Stimulated activated CD8-positive, alpha-beta memory T cell treated with anti-CD3 and anti-CD28 coated beads, Interleukin-7, amount 100 ng/mL, for 4 hours (primary cell): ENCODE data around the gene ZMIZ1.

Experiments
- DNase-seq, 2 donors: peaks; one replicate each; pipeline ENCODE4 v3.0.0-alpha.2; 2020; ENCODE audit warnings: low read depth in 2 of 2

ZMIZ1 gene, protein sequence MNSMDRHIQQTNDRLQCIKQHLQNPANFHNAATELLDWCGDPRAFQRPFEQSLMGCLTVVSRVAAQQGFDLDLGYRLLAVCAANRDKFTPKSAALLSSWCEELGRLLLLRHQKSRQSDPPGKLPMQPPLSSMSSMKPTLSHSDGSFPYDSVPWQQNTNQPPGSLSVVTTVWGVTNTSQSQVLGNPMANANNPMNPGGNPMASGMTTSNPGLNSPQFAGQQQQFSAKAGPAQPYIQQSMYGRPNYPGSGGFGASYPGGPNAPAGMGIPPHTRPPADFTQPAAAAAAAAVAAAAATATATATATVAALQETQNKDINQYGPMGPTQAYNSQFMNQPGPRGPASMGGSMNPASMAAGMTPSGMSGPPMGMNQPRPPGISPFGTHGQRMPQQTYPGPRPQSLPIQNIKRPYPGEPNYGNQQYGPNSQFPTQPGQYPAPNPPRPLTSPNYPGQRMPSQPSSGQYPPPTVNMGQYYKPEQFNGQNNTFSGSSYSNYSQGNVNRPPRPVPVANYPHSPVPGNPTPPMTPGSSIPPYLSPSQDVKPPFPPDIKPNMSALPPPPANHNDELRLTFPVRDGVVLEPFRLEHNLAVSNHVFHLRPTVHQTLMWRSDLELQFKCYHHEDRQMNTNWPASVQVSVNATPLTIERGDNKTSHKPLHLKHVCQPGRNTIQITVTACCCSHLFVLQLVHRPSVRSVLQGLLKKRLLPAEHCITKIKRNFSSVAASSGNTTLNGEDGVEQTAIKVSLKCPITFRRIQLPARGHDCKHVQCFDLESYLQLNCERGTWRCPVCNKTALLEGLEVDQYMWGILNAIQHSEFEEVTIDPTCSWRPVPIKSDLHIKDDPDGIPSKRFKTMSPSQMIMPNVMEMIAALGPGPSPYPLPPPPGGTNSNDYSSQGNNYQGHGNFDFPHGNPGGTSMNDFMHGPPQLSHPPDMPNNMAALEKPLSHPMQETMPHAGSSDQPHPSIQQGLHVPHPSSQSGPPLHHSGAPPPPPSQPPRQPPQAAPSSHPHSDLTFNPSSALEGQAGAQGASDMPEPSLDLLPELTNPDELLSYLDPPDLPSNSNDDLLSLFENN

DNA sequence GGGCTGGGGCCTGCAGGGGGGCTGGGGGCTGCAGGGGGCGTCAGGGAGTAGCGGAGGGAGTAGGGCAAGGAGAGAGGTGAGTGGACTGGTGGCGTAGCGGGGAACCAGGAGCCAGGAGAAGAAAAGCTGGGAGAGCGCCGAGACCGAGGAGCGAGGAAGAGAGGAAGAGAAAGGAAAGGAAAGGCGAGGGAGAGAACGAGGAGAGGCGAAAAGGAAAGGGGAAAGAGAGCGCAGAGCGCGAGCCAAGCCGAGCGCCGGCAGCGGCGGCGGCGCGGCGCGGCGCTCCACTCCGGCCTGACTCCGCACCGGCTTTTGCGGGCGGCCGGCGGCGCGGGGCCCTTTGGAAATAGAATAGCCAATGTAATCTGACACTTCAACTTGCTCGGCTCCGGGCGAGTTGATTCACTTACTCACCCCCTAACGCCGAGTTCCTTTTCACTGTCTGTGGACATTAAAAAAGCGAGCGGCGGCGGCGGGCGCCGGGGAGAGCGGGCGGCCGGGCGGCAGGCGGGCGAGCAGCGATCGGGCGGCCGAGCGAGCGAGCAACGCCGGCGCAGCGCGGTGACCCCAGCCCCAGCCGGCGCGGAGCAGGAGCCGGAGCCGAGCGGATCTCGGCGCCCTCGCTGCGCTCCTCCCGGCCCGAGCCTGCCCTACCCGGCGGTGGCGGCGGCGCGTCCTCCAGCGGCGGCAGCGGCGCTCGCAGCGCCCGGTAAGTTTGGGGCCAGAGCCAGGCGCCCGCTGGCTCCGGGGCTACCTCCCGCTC, at the start of gene ZMIZ1:
TSS of gene ZMIZ1 (plus strand) at position 405 of the 763 bp plus-strand sequence. CDS start 132,667 bp downstream, outside the sequence.
- peak; percentile 65 to 70 for DNase-seq

DNA sequence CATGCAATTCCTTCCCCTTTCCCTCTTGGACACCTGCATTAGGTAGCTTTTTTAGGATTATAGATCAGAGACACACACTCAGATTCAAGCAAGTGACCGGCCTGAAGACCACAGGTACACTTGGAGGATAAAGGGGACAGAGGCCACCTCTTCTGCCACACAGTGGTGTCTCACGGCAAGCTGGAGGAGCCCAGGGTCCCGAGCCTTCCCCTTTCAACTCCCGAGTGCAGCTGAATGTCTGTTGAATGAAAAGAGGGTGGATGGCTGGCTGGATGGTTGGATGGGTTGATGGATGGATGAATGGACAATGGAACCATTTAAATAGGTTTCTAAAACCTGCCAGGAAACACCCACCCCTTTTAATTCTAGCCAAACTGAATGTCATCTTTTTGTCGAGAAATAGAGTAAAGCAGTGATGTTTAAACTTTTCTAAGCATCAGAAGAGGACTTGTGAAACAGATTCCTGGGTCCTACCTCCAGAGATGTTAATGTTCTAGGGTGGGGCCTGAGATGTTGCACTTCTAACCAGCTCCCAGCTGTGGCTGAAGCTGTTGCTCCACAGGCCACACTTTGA, 49.2 kb upstream of the ZMIZ1 start:
- DNase-seq = no peak

DNA sequence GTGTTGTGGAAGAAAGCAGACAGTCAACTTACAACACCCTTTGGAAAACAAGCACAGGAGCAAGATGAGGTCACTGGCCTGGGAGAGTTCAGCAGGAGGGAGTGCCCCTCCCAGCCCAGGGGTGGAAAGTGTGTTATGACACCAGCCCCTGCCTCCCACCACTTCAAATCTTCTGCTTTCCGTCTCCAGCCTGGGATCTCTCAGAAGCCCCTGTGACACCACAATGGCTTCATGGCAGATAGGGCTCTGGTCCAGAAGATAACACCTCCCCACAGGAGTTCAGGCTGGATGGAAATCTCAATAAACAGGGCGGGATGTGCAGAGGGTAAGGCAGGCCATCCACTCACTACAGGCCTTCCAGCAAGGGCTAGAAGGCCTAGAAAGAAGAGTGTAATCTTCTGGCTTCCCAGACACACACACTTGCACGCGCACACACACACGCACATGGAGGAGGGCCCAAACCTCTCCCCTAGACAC, 48.7 kb upstream of the ZMIZ1 start:
- no peak for DNase-seq

DNA sequence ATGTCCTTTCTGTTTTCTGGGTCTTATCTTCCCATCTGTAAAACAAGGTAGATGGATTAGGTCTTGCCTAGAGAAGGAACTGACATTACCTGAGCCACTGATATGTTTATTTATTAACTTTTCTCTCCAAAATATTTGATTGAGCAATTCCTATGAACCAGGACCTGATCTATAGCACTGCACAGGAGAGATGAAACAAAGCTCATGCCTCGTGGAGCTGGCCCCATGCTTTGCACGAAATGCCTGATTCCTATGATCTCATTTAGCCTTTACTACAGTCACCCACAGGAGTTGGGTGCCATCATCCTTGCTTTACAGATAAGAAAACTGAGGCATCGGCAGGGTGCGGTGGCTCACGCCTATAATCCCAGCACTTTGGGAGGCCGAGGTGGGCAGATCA, 48.2 kb upstream of the ZMIZ1 start:
- no peak for DNase-seq

DNA sequence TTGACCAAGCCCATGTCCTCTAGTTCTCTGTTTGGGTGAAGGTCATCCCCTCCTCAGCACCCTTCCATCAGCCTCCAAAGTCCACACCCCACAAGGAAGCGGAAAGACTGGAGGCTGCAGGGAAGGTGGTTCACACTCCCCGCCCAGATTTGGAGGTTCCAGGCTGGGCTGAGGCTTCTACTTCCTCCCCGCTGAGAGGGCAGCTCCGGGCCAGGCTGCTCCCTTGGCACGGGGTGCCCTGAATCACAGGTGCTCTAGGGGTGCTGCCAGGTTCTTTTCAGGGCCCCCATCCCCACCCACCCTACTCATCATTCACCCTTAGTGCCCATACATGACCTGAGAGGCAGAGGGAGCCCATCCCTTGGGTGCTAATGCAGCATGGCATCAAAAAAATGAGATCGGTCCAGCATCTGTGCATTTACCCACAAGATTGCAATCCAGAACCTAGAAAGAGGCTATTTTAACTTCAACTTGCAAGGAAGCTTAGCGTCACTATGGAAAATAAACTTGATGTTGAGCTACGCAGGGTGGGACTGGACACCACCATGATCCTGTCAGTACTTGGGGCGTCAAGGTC, 47.3 kb upstream of the ZMIZ1 start:
- no peak for DNase-seq

DNA sequence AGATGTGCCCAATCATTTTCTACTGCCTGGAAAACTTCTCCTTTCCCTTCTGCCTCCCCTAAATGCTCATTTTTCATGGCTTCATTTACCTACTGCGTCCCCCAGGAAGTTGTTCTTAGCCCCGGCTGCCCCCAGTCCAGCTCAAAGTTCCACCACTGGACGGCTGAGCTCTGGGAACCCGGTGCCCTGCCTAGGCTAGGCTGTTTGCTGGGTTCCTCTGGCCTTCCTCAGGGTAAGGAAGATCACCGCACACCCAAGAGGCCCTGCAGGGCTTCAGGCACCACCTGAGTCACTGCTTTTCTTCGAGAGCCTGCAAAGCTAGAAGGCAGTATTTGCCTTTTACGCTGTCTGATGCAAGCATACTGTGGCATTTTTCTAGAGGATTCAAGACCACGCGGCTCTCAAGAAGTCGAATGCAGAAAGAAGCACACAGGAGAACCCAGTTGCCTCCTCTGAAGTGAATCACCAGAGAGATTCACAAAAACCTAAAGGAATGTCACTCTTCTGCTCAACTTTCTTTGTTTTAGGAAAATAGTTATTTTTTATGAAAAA, 46.7 kb upstream of the ZMIZ1 start:
- no peak for DNase-seq

DNA sequence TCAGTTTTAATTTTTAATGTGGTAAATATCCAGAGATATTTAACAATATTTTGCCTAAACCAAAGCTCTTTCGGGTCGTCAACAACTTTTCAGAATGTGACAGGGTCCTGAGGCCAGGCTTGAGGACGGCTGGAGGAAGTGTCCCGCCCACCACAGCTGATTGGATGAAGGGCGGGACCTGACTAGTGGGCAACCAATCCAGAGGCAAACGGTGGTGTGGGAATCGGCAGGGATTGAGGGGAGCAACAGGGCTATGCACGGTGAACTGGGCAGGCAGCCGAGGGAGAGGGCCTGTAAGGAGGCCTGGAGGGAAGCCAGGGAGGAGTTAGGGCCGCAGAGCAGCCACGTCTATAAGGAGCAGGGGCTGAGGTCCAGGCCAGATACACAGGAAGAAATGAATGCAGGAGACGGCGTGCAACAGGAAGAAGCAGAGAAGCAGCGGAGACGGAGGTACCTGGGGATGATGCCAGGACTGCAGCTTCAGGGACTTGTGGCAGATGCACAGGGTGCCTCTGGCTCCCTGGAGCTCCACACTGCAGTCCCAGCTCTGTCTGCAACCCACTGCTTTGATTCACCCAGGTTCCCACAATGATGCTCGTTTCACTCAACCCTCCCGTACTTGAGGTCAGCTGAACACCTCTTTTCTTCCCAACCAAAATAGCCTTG, 46.1 kb upstream of the ZMIZ1 start:
- no peak for DNase-seq

DNA sequence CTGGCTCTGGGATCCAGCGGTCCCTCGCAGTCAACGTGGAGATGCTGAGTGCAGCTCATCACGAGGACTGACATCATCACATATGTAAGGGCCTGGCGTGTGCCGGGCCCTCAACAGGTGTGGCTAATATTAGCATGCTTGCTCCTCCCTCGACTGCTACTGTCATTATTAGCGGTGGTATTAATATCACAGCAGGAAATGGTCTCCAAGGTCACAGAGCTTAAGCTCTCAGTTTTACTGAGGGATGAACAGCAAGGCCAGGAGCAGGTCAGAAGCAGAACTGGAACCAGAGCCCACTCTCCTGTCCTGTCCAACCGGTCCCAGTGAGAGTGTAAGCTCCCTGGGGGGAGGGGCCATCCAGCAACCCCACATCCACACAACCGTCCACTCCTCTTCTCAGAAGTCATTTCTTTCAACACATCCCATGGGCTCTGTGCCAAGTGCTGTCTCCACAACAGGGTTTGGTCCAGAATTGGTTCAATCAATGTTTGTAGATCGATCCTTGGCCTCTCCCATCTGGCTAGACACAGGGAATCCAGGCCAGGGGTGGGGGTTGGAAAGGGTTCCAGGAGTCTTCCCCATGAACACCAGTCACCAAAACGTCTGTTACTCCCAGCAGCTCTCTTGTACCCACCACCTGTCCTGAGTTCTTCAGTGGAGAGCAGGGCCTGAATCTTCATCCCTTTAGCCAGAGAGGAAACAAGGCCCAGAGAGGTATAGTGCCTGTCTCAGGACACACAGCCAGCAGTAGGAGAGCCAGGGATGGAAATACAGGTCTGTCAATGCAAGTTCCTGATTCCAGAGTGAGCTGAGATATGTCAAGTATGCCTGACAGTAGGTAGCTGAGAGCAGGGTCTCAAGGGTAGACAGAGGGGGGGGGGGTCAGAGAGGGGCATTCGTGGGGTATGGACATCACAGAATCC, 45.3 kb upstream of the ZMIZ1 start:
- no peak for DNase-seq

DNA sequence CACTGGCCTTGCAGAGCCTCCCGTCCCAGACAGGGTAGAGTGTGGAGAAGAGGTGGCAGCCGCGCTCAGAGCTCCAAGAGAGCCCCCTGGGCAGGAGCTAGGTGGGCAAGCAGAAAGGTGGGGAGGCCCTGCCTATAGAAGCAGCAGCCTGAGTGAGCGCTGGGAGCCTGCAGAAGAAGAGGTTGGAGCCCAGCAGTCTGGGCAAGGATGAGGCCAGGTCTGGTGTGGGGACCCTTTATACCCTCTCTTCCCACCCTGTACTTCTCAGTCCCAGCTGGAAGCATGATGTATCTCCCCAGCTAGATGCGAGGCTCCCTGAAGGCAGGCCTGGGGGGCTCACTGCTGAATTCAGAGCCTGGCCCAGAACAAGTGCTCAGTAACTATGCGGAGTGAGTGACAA, 44.5 kb upstream of the ZMIZ1 start:
- no peak for DNase-seq

DNA sequence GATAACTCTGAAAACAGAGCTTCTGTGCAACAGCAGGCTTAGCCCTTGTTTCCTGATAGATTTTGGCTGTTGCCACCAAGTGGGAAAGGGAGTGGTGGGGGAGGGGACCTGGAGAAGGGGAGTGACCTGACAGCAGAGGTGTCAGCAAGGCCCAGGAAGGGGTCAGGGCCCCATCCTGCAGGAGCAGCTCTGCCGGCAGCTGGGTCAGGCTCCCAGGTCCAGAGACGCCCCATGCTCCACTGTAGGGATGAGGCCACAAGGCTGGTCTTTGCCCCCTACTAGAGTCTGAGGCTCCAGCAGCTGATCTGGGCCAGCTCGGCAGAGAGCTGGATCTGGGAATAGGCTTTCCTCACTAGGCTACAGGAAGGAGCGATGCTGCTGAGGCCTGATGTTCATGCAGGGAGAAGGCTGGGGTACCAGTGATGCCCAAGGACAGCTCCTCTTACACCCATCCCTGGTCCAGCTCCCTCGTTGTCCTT, 44.0 kb upstream of the ZMIZ1 start:
- no peak for DNase-seq

DNA sequence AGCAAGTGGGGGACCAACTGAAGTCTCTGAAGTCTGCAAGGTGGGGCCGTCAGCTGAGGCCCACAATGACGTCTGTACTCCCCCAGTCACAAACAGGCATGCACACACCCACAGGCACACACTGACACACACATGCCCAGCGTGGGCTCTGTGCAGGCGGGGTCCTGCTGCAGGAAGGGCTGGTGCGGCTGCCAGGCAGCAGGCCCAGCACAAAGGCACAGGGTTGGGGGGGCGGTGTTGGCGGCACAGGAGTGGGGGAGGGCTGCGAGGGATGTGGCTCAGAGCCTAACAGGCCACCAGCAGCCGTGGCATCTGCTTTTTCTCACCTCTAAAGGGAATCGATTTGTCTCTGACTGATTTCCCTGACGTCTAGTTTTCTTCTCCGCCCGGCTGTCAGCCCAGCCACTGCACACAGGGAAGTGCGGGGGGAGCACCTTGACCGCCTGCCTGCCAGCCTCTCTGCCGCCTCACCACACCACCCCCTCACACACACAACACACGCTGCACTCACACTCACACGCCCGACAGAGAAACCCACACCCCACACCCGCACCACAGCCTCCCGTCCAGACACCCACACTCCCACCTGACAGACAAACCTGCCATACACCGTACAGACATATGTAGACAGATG, 43.5 kb upstream of the ZMIZ1 start:
- DNase-seq = peak; percentile 31 to 64

DNA sequence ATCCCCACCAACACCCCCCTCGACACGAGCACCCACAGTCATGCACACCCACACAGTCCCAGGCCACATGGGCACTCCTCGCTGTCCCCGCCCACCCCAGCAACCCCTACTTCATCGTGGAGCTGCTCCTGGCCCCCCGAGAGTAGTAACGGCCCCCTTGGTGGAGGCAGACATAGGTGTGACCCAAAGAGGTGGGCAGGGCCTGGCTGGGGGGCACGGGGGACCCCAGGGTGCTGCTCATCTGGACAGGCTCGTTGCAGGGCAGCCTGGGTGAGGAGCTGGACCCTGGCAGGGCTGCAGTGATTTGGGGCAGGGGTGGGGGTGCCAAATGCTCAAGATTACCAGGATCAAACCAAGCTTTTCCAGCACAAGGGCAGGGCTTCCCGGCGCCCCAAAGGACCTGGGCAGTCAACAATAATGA, 42.4 kb upstream of the ZMIZ1 start:
- no peak for DNase-seq

DNA sequence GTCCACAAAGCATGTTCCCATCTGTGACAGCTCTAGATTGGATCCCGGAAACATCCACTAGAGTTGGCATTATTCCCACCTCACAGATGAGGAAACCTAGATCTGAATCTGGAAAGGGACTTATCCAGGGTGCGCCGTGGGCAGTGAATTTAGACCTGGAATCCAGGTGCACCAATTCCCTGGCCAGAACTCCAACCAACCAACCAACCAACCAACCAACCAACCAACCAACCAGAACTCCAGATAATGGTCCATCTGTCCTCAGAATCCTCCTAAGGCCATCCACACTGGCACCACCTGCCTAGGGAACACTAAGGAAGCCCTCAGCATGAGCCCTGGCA, 42.0 kb upstream of the ZMIZ1 start:
- DNase-seq = no peak

DNA sequence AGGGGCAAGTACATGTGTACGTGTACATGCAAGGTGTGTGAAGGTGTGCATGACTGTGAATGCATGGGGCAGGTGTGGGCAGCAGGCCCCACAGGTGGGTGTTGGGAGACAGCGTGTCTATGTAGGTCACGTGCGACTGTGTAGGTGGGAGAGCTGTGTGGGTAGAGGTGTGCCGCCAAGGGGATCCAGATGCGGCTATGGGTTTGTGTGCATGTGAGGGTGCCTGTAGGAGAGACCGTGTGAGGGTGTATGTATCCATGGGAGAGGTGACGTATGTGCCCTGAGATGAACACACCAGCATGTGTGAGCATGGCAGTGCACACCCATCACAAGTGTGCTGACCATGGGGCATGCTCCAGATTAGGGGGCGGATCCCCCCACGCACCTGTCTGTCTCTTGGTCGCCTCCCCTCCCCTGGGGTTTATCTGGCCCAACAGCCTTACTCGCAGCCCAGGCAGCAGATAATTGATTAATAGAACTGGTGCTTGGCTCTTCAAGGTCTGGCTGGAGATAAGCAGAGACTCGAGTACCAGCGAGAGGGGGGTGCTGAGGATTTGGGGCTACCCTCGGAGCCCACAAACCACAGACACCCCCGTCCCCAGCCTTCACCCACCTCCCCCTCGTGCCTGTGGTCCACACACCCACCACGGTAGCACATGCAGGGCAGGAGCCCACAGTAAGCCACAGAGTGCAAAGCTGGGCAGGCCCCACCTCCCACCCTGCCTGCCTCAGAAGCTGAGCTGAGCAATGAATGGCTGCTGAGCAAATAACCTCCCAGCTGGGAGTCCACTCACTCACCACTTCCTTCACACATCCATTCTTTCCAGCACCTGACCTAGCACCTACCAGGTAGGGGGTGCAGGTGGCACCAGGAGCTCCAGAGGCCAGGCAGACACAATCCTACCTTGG, 41.4 kb upstream of the ZMIZ1 start:
- peak; percentile 52 to 71 for DNase-seq

DNA sequence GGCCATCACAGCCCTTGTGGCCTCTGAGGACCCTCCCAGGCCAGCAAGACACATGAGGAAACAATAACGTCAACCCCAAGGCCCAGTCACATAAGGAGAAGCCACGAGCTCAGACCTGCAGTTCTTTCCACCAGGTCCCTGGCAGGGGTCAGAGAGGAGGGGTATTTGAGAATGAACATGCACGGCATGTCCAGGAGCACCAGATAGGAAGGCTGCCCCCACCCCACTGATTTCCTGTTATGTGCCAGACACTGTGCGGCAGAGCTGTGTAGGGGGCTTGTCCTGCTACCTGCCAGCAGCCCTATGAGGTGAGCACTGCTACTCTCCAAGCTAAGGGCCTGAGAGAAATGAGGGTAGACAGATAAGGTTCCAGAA, 40.7 kb upstream of the ZMIZ1 start:
- no peak for DNase-seq

DNA sequence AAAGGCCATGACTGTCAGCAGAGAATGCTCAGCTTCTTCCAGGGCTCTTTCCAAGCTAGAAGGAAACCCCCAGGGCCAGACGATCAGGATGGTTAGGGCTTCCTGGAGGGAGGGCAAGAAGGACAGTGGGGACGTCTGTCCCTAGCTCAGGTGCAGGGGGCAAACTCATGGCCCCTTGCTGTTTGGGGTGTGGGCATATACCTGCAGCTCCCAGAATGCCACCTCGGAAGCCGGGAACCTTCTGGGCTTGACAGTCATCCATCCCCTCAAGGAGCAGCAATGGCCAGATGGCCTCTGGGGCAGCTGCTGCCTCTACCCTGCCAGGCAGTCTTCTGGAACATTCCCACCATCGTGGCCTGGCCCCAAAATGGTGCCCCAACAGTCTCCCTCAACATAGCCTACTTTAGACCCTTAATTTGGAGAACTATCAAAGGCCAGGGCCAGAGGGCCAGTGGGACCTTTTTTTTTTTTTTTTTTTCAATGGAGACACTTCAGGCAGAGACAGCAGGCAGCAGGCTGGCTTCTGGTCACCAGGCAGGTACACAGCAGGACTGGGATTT, 40.2 kb upstream of the ZMIZ1 start:
- no peak for DNase-seq
